GM18511 (cell line): ENCODE results near the gene C22orf42.
"Not testable (repeated sequence)": the region's sequence is repeated elsewhere in the genome, so short reads cannot be mapped to it uniquely, and the experiment has no call there.

Source experiments
- ATAC-seq: cut with Tn5 transposase; IDR thresholded peaks from one replicate; pipeline ENCODE4 v1.9.1; 2021; ENCODE audit warnings: mild to moderate bottlenecking, moderate library complexity; ENCODE audit not compliant: unreplicated experiment

C22orf42 gene

GRCh38 chr22:32158712-32159533 is at the start of gene C22orf42:
TSS of gene C22orf42 (minus strand) at chr22:32159303. CDS start at chr22:32159215, 88 bp downstream.
- ATAC-seq: no peak

GRCh38 chr22:32208681-32209080 is 49.6 kb upstream of the C22orf42 start:
- no peak for ATAC-seq

- ATAC-seq: no peak
Observed at GRCh38 chr22:32207971-32208480, 48.9 kb upstream of the C22orf42 start.

GRCh38 chr22:32206774-32207758 is 48.0 kb upstream of the C22orf42 start:
- no peak for ATAC-seq

GRCh38 chr22:32205974-32206773 is 47.1 kb upstream of the C22orf42 start:
- ATAC-seq: no peak

GRCh38 chr22:32204856-32205722 is 46.0 kb upstream of the C22orf42 start, which contains the start of gene RFPL2:
TSS of gene RFPL2 (minus strand) at chr22:32205073. CDS start at chr22:32202451, 2,622 bp downstream.
- no peak for ATAC-seq

GRCh38 chr22:32204040-32204855 is 45.1 kb upstream of the C22orf42 start:
- ATAC-seq: no peak

- no peak for ATAC-seq
Observed at GRCh38 chr22:32203181-32204039, 44.3 kb upstream of the C22orf42 start.

GRCh38 chr22:32202539-32203180 is 43.6 kb upstream of the C22orf42 start:
- no peak for ATAC-seq

- no peak for ATAC-seq
Observed at GRCh38 chr22:32202161-32202538, 43.0 kb upstream of the C22orf42 start.

GRCh38 chr22:32200752-32201151 is 41.6 kb upstream of the C22orf42 start:
- ATAC-seq: no peak

GRCh38 chr22:32199961-32200360 is 40.9 kb upstream of the C22orf42 start:
- no peak for ATAC-seq

GRCh38 chr22:32199341-32199740 is 40.2 kb upstream of the C22orf42 start:
- ATAC-seq: no peak

- ATAC-seq: not testable (repeated sequence)
Observed at GRCh38 chr22:32197553-32198226, 38.6 kb upstream of the C22orf42 start.

GRCh38 chr22:32195900-32196299 is 36.8 kb upstream of the C22orf42 start:
- ATAC-seq: not testable (repeated sequence)

- not testable (repeated sequence) for ATAC-seq
Observed at GRCh38 chr22:32193346-32193745, 34.2 kb upstream of the C22orf42 start.

- ATAC-seq: not testable (repeated sequence)
Observed at GRCh38 chr22:32191021-32191420, 31.9 kb upstream of the C22orf42 start.
